LNCaP clone FGC (cell line): ENCODE data around the gene SIGLEC11.
"Not testable (repeated sequence)": the region's sequence is repeated elsewhere in the genome, so short reads cannot be mapped to it uniquely, and the experiment has no call there.

Experiments used
- DNase-seq: peaks from one replicate; pipeline ENCODE4 v3.0.0-alpha.2; 2011; ENCODE audit warnings: low read depth
- H3K4me3 ChIP-seq: 2 replicates; pipeline ENCODE4 v1.5.1; 2011; ENCODE audit warnings: mild to moderate bottlenecking, low read depth, low read length, control low read depth
- TF ChIP-seq, protein P1 (sequence below): IDR thresholded peaks from 2 replicates; pipeline ENCODE4 v1.5.1; 2012; ENCODE audit warnings: mild to moderate bottlenecking; ENCODE audit not compliant: control insufficient read depth, insufficient read depth; ENCODE audit errors: extremely low read depth

Gene SIGLEC11

DNA sequence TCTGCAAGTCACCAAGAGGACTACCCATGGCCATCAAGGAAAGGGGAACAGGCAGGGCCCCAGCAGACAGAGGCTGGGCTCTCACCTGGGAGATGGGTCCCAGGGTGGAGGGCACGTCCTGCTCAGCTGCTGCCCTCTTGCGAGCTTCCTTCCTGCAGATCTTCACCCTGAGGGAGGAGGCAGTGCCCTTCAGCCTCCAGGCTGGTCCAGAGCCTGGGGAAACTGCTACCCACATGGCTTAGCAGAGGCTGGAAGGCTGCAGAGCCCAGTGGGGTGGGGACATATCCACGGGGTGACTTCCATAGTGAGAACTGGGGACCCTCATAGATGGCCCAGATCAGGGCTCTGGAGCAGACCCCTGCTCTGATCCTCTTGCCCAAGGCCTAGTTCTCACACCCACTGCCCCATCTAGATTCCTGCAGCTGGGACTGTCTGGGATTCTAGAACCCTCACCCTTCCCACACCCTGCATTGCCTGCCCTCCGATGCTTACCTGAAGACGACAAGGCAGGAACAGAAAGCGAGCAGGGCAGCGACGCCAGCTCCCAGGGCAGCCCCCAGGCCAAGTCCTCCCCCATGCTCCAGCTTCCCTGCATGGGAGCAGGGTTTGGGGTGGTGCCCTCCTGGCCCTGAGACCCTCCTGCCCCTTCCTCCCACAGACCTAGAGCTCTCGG, 9.0 kb downstream of the SIGLEC11 start:
- no peak for DNase-seq
- H3K4me3 ChIP-seq, result no peak overlapping the region
- TF ChIP-seq, protein P1, sequence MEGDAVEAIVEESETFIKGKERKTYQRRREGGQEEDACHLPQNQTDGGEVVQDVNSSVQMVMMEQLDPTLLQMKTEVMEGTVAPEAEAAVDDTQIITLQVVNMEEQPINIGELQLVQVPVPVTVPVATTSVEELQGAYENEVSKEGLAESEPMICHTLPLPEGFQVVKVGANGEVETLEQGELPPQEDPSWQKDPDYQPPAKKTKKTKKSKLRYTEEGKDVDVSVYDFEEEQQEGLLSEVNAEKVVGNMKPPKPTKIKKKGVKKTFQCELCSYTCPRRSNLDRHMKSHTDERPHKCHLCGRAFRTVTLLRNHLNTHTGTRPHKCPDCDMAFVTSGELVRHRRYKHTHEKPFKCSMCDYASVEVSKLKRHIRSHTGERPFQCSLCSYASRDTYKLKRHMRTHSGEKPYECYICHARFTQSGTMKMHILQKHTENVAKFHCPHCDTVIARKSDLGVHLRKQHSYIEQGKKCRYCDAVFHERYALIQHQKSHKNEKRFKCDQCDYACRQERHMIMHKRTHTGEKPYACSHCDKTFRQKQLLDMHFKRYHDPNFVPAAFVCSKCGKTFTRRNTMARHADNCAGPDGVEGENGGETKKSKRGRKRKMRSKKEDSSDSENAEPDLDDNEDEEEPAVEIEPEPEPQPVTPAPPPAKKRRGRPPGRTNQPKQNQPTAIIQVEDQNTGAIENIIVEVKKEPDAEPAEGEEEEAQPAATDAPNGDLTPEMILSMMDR, result no peak

DNA sequence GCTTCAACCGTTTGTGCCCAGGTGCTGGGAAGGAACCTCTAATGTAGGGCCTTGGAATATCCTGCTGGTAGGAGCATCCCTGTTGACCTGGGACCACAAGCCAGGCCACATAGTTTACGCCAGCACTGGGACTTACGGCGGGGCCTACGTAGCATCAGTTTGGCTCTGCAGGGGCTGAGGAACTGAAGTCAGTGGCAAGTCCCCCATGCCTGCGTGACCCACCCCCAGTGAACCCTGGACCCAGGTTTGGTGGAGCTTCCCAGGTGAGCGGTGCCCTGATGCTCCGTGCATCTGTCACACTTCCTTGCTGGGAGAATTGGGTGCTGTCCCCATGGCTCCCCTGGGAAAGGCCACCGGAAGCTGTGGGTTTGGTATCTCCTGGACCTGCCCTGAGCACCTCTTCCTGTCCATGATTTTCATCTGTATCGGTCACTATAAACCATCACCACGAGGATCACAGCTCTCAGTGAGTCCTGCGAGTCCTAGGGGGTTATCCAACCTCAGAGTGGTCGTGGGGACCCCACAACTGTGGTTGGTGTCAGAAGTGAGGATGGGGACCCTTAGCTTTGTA, 9.9 kb downstream of the SIGLEC11 start:
- no peak overlapping the region for H3K4me3 ChIP-seq
- no peak for DNase-seq
- TF ChIP-seq, protein P1, result no peak

DNA sequence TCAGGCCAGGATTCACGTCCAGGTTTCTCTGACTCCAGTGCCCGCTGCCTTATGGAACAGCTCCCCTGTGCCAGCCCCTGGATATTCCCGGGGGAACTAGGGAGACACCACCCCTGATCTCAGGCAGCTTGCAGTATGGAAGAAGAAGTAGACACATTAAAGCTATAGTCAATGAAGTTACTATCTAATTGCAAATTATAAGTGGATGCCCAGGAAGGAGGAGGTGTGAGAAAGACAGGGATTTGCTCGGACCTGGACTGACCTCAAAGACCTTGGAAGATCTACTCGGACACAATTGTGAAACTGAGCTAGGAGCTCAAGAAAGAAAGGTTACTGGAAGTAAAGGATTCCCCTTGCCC, 10.4 kb downstream of the SIGLEC11 start:
- TF ChIP-seq, protein P1, result no peak
- no peak for DNase-seq
- H3K4me3 ChIP-seq, result no peak overlapping the region

DNA sequence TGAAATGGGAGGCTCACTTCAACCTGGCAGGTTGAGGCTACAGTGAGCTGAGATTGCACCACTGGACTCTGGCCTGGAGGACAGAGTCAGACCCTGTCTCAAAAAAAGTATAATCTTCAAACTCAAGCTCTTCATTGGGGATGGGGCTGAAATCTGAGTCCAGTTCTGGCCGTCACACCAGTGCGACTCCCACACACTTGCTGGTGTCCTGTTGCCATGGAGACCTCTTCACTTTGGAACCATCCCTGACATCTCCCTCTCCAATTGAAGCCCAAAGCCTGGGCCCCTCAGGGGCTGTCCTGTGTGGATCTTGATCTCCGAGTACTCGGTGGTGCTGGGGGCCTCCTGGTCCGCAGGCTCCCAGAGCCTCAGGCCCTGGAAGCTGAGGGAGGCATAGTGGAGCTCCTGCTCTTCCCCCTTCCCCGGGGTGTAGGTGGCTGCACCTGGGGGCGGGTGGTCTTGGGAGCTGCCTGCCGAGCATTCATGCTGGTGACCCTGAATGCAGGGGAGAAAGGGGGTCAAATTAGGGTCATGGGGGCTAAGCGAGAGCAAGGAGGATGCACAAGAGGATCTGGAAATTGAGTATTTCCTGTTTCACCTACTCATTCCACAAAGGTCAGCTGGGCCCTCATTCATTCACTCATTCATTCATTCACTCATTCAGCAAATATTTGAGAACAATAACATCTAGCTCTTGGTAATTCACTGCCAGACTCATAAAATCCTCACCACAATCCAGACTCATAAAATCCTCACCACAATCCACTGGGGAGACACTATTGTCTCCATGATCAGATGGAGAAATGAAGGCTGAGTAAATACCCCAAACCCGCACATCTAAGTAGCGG, 11.0 kb downstream of the SIGLEC11 start:
- DNase-seq, result no peak
- no peak overlapping the region for H3K4me3 ChIP-seq
- TF ChIP-seq, protein P1, result no peak

DNA sequence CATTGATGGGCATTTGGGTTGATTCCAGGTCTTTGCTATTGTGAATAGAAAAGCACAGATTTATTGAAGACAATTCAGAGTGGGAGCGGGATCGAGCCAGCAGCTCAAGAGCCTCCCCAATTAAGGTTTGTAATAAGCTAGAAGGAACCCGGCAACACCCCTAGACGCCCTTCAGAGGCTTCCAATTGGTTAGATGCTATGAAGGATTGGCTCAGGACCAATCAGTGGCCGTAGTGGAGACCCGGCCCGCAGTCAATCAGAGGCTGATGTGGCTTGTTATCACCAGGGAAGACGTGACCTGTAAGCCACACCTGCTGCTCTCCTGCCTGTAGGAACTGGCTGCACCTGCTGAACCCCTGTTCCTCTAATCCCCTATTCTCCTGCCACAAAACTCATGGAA, 14.6 kb downstream of the SIGLEC11 start:
- no peak overlapping the region for H3K4me3 ChIP-seq
- DNase-seq, result no peak
- TF ChIP-seq, protein P1, result no peak

GRCh38 chr19:49944567-49944966, 16.4 kb downstream of the SIGLEC11 start:
- H3K4me3 ChIP-seq, DNase-seq: not testable (repeated sequence)

- DNase-seq, result no peak
- no peak overlapping the region for H3K4me3 ChIP-seq
- TF ChIP-seq, protein P1, result no peak
Observed at GRCh38 chr19:49940482-49940791, 20.5 kb downstream of the SIGLEC11 start.
